HL-60 (cell line): ENCODE results near the gene SH2B3.
"Not testable (repeated sequence)": the region's sequence is repeated elsewhere in the genome, so short reads cannot be mapped to it uniquely, and the experiment has no call there.

ENCODE experiments used
- POLR2AphosphoS5 ChIP-seq: IDR thresholded peaks from 2 replicates; pipeline ENCODE4 v1.6.1; 2012; ENCODE audit warnings: low read depth
- SPI1 ChIP-seq: IDR thresholded peaks from 2 replicates; pipeline ENCODE4 v1.6.1; 2012; ENCODE audit warnings: low read depth, mild to moderate bottlenecking, borderline replicate concordance
- TF ChIP-seq, protein P1 (sequence below): IDR thresholded peaks from one replicate; pipeline ENCODE4 v1.5.1; 2011; ENCODE audit warnings: low read length, control low read depth, inconsistent platforms; ENCODE audit not compliant: insufficient read depth
- TF ChIP-seq, protein P2 (sequence below): IDR thresholded peaks from 2 replicates; pipeline ENCODE4 v1.6.1; 2012; ENCODE audit warnings: low read depth; ENCODE audit not compliant: insufficient replicate concordance

DNA sequence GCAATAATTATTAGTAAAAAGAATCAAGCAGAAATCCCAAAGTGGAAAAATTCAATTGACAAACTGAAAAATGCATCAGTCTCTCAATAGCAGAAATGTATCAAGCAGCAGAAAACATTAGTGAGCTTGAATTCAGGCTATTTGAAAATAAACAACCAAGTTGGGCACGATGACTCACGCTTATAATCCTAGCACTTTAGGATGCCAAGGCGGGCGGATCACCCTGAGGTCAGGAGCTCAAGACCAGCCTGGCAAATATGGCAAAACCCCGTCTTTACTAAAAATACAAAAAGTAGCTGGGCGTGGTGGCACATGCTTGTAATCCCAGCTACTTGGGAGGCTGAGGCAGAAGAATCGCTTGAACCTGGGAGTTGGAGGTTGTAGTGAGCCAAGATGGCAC is 87.3 kb downstream of the SH2B3 start:
- TF ChIP-seq, protein P1, sequence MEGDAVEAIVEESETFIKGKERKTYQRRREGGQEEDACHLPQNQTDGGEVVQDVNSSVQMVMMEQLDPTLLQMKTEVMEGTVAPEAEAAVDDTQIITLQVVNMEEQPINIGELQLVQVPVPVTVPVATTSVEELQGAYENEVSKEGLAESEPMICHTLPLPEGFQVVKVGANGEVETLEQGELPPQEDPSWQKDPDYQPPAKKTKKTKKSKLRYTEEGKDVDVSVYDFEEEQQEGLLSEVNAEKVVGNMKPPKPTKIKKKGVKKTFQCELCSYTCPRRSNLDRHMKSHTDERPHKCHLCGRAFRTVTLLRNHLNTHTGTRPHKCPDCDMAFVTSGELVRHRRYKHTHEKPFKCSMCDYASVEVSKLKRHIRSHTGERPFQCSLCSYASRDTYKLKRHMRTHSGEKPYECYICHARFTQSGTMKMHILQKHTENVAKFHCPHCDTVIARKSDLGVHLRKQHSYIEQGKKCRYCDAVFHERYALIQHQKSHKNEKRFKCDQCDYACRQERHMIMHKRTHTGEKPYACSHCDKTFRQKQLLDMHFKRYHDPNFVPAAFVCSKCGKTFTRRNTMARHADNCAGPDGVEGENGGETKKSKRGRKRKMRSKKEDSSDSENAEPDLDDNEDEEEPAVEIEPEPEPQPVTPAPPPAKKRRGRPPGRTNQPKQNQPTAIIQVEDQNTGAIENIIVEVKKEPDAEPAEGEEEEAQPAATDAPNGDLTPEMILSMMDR = not testable (repeated sequence)
- TF ChIP-seq, protein P2, sequence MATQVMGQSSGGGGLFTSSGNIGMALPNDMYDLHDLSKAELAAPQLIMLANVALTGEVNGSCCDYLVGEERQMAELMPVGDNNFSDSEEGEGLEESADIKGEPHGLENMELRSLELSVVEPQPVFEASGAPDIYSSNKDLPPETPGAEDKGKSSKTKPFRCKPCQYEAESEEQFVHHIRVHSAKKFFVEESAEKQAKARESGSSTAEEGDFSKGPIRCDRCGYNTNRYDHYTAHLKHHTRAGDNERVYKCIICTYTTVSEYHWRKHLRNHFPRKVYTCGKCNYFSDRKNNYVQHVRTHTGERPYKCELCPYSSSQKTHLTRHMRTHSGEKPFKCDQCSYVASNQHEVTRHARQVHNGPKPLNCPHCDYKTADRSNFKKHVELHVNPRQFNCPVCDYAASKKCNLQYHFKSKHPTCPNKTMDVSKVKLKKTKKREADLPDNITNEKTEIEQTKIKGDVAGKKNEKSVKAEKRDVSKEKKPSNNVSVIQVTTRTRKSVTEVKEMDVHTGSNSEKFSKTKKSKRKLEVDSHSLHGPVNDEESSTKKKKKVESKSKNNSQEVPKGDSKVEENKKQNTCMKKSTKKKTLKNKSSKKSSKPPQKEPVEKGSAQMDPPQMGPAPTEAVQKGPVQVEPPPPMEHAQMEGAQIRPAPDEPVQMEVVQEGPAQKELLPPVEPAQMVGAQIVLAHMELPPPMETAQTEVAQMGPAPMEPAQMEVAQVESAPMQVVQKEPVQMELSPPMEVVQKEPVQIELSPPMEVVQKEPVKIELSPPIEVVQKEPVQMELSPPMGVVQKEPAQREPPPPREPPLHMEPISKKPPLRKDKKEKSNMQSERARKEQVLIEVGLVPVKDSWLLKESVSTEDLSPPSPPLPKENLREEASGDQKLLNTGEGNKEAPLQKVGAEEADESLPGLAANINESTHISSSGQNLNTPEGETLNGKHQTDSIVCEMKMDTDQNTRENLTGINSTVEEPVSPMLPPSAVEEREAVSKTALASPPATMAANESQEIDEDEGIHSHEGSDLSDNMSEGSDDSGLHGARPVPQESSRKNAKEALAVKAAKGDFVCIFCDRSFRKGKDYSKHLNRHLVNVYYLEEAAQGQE = not testable (repeated sequence)
- TF ChIP-seq POLR2AphosphoS5, SPI1: not testable (repeated sequence)
